Retinal pigment epithelial cell (primary cell): ENCODE results near the gene ACOX3.
"Not testable (repeated sequence)": the region's sequence is repeated elsewhere in the genome, so short reads cannot be mapped to it uniquely, and the experiment has no call there.

Experiments
- DNase-seq: peaks from one replicate; pipeline ENCODE4 v3.0.0-alpha.2; 2010; ENCODE audit warnings: low read depth
- H3K4me3 ChIP-seq: 2 replicates; pipeline ENCODE4 v1.5.1; 2011; ENCODE audit warnings: mild to moderate bottlenecking, low read length, control low read depth, moderate library complexity
- CTCF ChIP-seq: conservative IDR thresholded peaks from 2 replicates; pipeline ENCODE4 v1.5.1; 2011; ENCODE audit warnings: low read depth, low read length, control low read depth, inconsistent platforms

ACOX3 gene

GRCh38 chr4:8343967-8344331 is 96.6 kb downstream of the ACOX3 start:
- TF ChIP-seq CTCF, result no peak
- H3K4me3 ChIP-seq, result no peak overlapping the region
- no peak for DNase-seq

GRCh38 chr4:8343262-8343966 is 97.1 kb downstream of the ACOX3 start:
- no peak for TF ChIP-seq CTCF
- H3K4me3 ChIP-seq, result no peak overlapping the region
- no peak for DNase-seq

GRCh38 chr4:8342651-8343261 is 97.8 kb downstream of the ACOX3 start:
- H3K4me3 ChIP-seq, result no peak overlapping the region
- TF ChIP-seq CTCF, result peak; percentile 58
- DNase-seq, result no peak

- no peak for TF ChIP-seq CTCF
- H3K4me3 ChIP-seq, result no peak overlapping the region
- no peak for DNase-seq
These were observed 98.8 kb downstream of the ACOX3 start for GRCh38 chr4:8341691-8342090.

GRCh38 chr4:8341281-8341680 is 99.2 kb downstream of the ACOX3 start:
- not testable (repeated sequence) for H3K4me3 ChIP-seq, DNase-seq

- no peak for DNase-seq
- TF ChIP-seq CTCF, result no peak
These were observed 99.7 kb downstream of the ACOX3 start for GRCh38 chr4:8340781-8341241.

GRCh38 chr4:8338351-8338961 is 102.1 kb downstream of the ACOX3 start:
- no peak for TF ChIP-seq CTCF
- DNase-seq, result no peak
- no peak overlapping the region for H3K4me3 ChIP-seq

More at GRCh38 chr4:8340781-8341241, 99.7 kb downstream of the ACOX3 start:
- H3K4me3 ChIP-seq, result no peak overlapping the region
